GM21723 (cell line): Measurements from ENCODE around the gene UBA3.
A peak's percentile ranks its signal among the peaks of the same experiment; 100 is the strongest.

Experiments used
- ATAC-seq: cut with Tn5 transposase; IDR thresholded peaks from one replicate; pipeline ENCODE4 v1.9.1; 2021; ENCODE audit warnings: mild to moderate bottlenecking, moderate library complexity; ENCODE audit not compliant: unreplicated experiment

UBA3 gene

GRCh38 chr3:69079269-69080159 is 651 bp downstream of the UBA3 start:
- peak; percentile 18 for ATAC-seq

GRCh38 chr3:69072928-69073327 is 7.2 kb downstream of the UBA3 start:
- ATAC-seq: no peak

GRCh38 chr3:69066121-69066520 is 14.0 kb downstream of the UBA3 start:
- no peak for ATAC-seq

- no peak for ATAC-seq
Measured at GRCh38 chr3:69065318-69065964, 14.7 kb downstream of the UBA3 start.

- no peak for ATAC-seq
Measured at GRCh38 chr3:69063636-69064035, 16.5 kb downstream of the UBA3 start.

GRCh38 chr3:69059688-69060087 is 20.5 kb downstream of the UBA3 start:
- ATAC-seq: no peak

GRCh38 chr3:69058947-69059224 is 21.3 kb downstream of the UBA3 start:
- ATAC-seq: peak; percentile 11

GRCh38 chr3:69058180-69058946 is 21.8 kb downstream of the UBA3 start:
- peak; percentile 99 for ATAC-seq

- ATAC-seq: peak; percentile 4
Measured at GRCh38 chr3:69052472-69052898, 27.7 kb downstream of the UBA3 start.

GRCh38 chr3:69051756-69052471 is 28.3 kb downstream of the UBA3 start, which contains the start of gene TMF1:
Gene TMF1, minus strand, starts transcription at chr3:69052333. Its CDS starts 247 bp downstream, at chr3:69052086.
- peak; percentile 94 for ATAC-seq

GRCh38 chr3:69048990-69049389 is 31.2 kb downstream of the UBA3 start:
- no peak for ATAC-seq

GRCh38 chr3:69044608-69045007 is 35.6 kb downstream of the UBA3 start:
- ATAC-seq: no peak

GRCh38 chr3:69033470-69033869 is 46.7 kb downstream of the UBA3 start:
- ATAC-seq: no peak

GRCh38 chr3:69032737-69033136 is 47.4 kb downstream of the UBA3 start:
- no peak for ATAC-seq

- no peak for ATAC-seq
Measured at GRCh38 chr3:69032142-69032541, 48.0 kb downstream of the UBA3 start.

- no peak for ATAC-seq
Measured at GRCh38 chr3:69031635-69032034, 48.5 kb downstream of the UBA3 start.

GRCh38 chr3:69020857-69021256 is 59.3 kb downstream of the UBA3 start:
- ATAC-seq: no peak

GRCh38 chr3:69020424-69020823 is 59.7 kb downstream of the UBA3 start:
- ATAC-seq: no peak

GRCh38 chr3:69016901-69017300 is 63.3 kb downstream of the UBA3 start:
- ATAC-seq: no peak

GRCh38 chr3:69016102-69016501 is 64.1 kb downstream of the UBA3 start:
- no peak for ATAC-seq

GRCh38 chr3:69014022-69014580 is 66.1 kb downstream of the UBA3 start:
- ATAC-seq: no peak
